Liver (tissue), 3 donors: Measurements from ENCODE around the gene THAP7.

Experiments
- CTCF ChIP-seq: fragments of 150-350 bp; IDR thresholded peaks from 2 replicates; pipeline ENCODE4 v1.5.1; 2017; ENCODE audit warnings: improper control_type of control experiment, low read depth, low read length; ENCODE audit not compliant: missing input control
- GABPA ChIP-seq, 2 donors: IDR thresholded peaks in 1 of 2; conservative IDR thresholded peaks in 1 of 2; 2 replicates each; pipeline ENCODE4 v1.6.1; 2016; ENCODE audit warnings: antibody characterized with exemption in 2 of 2, mild to moderate bottlenecking in 1 of 2, moderate library complexity in 1 of 2
- HNF4A ChIP-seq, 2 donors: conservative IDR thresholded peaks; 2 replicates each; pipeline ENCODE4 v1.6.1; 2016; ENCODE audit warnings: antibody characterized with exemption in 2 of 2, mild to moderate bottlenecking in 2 of 2
- JUND ChIP-seq, 2 donors: IDR thresholded peaks; 2 replicates each; pipeline ENCODE4 v1.6.1; 2016; ENCODE audit warnings: antibody characterized with exemption in 2 of 2
- MAX ChIP-seq: IDR thresholded peaks from 2 replicates; pipeline ENCODE4 v1.6.1; 2016; ENCODE audit warnings: antibody characterized with exemption
- REST ChIP-seq: IDR thresholded peaks from 2 replicates; pipeline ENCODE4 v1.6.1; 2016; ENCODE audit warnings: antibody characterized with exemption, mild to moderate bottlenecking
- RXRA ChIP-seq, 2 donors: IDR thresholded peaks; 2 replicates each; pipeline ENCODE4 v1.6.1; 2017 to 2018; ENCODE audit warnings: antibody characterized with exemption in 2 of 2, mild to moderate bottlenecking in 1 of 2
- ZBTB33 ChIP-seq: IDR thresholded peaks from 2 replicates; pipeline ENCODE4 v1.6.1; 2016; ENCODE audit warnings: antibody characterized with exemption
- donor health status: healthy.
- donor health status: healthy.

- TF ChIP-seq CTCF = no peak
- TF ChIP-seq MAX = no peak
- no peak for TF ChIP-seq REST
- no peak for TF ChIP-seq RXRA (IDR thresholded peaks at IDR 0.05)
- TF ChIP-seq GABPA (IDR thresholded peaks at IDR 0.05 in 1 of 2, conservative IDR thresholded peaks at IDR 0.05 in 1 of 2) = no peak
- TF ChIP-seq ZBTB33 = no peak
- TF ChIP-seq HNF4A (conservative IDR thresholded peaks at IDR 0.05) = no peak
- TF ChIP-seq JUND (IDR thresholded peaks at IDR 0.05) = no peak
Observed at GRCh38 chr22:20995329-20996030, 6.4 kb downstream of the THAP7 start.
